ENCODE measurements around the gene C19orf85.

DNA sequence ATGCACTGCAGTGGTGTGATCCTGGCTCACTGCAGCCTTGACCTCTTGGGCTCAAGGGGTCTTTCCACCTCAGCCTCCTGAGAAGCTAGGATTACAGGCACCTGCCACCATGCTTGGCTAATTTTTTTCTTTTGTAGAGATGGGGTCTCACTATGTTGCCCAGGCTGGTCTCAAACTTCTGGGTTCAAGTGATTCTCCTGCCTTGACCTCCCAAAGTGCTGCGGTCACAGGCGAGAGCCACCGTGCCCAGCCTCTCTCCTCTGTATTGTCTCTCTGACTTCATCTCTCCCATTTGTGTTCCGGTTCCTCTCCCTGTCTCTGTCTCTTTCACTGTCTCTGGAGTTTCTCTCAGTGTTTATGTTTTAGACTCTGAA, 1.7 kb upstream of the C19orf85 start:
- TF ChIP-seq, protein P1, sequence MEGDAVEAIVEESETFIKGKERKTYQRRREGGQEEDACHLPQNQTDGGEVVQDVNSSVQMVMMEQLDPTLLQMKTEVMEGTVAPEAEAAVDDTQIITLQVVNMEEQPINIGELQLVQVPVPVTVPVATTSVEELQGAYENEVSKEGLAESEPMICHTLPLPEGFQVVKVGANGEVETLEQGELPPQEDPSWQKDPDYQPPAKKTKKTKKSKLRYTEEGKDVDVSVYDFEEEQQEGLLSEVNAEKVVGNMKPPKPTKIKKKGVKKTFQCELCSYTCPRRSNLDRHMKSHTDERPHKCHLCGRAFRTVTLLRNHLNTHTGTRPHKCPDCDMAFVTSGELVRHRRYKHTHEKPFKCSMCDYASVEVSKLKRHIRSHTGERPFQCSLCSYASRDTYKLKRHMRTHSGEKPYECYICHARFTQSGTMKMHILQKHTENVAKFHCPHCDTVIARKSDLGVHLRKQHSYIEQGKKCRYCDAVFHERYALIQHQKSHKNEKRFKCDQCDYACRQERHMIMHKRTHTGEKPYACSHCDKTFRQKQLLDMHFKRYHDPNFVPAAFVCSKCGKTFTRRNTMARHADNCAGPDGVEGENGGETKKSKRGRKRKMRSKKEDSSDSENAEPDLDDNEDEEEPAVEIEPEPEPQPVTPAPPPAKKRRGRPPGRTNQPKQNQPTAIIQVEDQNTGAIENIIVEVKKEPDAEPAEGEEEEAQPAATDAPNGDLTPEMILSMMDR (IDR thresholded peaks at IDR 0.05): no peak
- no peak for TF ChIP-seq POLR2A (IDR thresholded peaks at IDR 0.05)

Measured in adrenal gland (tissue), 5 donors.